Activated CD4-positive, alpha-beta T cell treated with anti-CD3 and anti-CD28 coated beads for 48 hours (primary cell): ENCODE results near the gene SH3RF3.

Experiments
- DNase-seq: peaks from one replicate; pipeline ENCODE4 v3.0.0-alpha.2; 2020

SH3RF3 gene

GRCh38 chr2:109406301-109406700 lies 277.3 kb downstream of the SH3RF3 start:
- DNase-seq, result no peak

GRCh38 chr2:109407276-109408042 lies 278.5 kb downstream of the SH3RF3 start:
- no peak for DNase-seq

- DNase-seq, result no peak
Measured at GRCh38 chr2:109408043-109408335, 279.0 kb downstream of the SH3RF3 start.

DNA sequence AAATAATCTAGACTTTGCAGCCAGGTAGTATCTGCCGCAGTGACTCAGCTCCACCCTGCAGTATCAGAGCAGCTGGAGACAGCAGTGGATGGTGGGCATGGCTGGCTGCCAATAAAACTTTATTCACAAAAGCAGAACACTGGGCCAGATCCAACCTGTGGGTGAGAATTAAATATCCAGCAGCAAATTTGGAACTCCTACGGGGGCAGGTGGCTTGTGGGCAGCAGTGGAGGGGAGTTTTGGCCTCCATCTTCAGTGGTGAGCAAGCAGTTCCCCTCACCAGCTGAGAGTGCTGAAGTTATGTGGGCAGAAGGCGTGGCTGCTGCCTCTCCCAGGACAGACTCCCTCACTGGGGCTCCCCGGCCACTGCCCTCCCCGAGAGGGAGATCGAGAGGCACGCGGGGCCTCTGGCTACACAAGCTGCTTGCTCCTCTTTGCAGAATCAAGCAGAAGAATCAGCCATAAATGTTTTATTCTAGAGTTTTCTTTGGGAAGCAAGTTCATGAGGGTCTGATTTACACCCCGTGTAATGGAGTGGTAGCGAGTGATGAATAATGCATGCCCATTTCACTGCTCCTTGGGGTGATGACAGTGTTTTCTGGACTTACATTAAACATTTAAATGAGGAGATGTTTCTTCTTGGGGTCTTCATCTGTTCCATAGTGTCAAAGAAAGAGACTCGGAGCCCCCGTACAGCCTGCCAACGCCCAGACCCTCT lies 280.5 kb downstream of the SH3RF3 start:
- no peak for DNase-seq

- DNase-seq, result no peak
Measured at GRCh38 chr2:109410039-109410815, 281.2 kb downstream of the SH3RF3 start.

DNA sequence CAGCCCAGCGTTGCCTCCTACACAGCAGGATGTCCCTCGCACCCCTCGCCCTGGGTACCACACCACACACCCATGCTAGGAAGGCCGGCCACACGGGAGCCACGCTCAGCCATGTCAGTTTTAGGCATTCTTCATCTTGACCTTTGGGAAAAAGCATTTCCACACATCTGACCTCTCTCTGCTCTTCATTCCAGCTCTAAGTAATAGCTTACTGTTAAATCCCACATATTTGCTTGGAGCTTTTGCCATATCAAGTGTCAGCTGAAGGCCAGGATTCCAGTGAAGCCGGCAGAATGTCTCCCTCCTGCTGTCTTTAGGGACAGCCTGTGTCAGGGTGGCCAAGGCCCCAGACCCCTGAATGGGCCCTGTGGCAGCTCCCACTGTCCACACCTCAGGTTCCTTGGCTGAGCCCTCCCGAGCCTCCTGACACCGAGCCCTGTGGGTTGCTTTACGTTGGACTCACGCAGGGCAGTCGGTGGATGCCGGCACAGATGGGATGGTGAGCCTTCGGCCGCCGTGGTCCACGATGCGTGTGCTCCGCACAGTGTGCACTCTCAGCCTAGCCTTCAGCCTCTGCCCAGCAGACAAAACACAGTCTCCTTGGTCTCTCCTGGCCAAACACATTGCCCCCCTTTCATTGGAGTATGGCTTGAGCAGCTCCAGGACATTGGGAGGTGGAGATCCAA lies 282.8 kb downstream of the SH3RF3 start:
- no peak for DNase-seq

DNA sequence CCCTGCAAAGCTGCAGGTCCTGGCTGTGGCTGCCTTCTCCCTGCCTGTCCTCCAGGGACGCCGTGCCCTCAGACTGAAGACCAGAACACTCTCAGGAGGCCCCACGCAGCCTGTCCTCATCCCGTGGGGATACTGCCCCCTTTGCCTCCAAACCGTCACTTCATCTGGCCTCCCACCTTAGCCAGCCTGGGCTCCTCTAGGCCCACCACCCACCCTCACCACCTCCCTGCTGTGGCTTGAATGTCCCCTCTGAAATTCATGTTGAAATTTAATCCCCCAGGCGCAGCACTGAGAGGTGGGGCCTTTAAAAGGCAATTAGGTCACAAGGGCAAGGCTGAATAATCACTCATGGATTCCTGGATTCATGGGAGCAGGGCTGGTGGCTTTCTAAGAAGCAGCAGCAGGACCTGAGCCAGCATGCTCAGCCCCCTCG lies 286.6 kb downstream of the SH3RF3 start:
- no peak for DNase-seq

GRCh38 chr2:109417701-109418335 lies 288.8 kb downstream of the SH3RF3 start:
- DNase-seq, result no peak

DNA sequence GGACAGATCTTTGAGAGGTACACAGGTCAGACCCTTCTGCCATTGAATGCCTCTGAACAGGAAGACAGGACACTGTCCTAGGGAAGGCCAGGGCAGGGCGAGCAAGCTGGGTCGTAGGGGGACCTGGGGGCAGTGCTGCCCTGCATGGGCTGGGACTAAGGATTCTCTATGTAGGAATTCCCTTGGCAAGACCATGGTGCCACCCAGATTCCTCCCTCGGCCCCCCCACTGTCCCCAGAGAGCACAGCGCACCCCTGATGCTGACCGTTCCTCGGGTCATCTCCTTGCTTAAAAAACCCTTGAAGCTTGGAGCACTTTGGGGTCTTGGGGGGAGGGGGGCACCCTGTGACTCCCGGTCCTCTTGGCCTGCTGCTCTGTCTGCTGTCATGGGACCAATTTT lies 289.7 kb downstream of the SH3RF3 start:
- no peak for DNase-seq

- DNase-seq, result no peak
Measured at GRCh38 chr2:109419171-109419756, 290.3 kb downstream of the SH3RF3 start.

- DNase-seq, result no peak
Measured at GRCh38 chr2:109419960-109420370, 291.0 kb downstream of the SH3RF3 start.

DNA sequence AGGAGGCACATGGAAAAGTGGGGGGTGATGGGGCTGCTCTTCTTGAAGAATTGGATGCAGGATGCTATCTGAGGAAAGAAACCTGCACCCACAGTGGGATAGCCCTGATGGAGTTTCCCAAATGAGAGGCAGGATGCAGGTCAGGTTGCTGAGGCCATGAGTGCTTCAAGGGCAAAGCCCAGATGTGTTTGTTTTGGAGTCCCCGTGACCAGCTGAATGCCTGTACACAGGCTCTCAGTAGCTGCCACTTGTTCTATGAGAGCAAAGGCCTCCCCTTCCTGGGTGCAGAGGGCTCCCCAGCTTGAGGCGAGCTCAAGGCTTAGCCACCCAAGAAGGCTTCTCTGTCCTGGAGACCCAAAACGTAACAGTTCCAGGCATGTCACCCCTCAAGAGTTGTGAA lies 292.1 kb downstream of the SH3RF3 start:
- DNase-seq, result no peak

DNA sequence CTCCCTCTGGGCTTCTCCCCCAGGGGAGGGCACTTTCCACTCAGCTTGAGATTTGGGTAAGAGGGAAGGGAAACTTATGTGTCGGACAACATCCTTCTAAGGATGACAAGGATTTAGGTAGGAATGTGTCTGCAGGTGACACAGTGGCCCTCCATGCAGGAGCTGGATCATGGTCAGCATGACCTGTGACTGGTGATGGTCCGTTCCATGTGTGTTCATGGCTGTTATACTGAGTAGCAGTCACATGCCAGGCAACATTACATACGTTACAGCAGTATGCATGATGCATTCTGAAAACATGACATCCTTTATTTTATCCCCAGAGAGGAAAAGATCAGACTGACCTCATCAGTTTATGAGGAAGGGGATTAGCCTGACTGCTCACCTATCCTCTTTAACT lies 292.6 kb downstream of the SH3RF3 start:
- DNase-seq, result no peak

DNA sequence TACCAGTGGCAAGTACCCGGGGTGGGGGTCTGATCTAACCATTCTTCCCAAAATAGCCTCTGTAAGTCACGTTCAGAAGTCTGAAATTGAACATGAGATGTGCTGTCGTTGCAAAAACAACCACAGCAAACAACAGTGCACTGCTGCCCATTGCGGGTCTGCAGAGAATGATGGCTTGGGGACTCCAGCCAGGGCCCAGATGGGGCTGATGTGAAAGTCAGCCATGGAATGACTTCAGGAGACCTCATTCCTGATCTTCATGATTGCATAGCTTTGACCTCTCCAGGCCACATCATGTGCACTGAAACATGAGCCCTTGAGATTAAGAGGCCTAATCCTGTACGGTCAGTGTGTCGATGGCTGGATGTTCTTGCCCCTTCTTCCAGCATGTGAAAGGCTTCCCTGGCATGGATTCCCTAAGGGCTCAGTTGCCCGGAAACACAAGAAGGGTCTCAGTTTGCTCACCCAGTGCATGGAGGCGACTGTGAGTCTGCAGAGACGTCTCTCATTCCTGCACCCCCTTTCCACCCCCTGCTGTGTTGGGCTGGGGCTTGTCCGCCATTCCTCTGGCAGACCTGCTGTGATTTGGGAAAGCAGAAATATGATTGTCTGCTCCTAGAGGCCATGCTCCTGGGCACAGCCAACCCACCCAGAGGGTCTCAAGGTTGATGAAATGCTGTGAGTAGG lies 293.2 kb downstream of the SH3RF3 start:
- DNase-seq, result no peak

GRCh38 chr2:109422758-109423500 lies 293.9 kb downstream of the SH3RF3 start:
- no peak for DNase-seq

DNA sequence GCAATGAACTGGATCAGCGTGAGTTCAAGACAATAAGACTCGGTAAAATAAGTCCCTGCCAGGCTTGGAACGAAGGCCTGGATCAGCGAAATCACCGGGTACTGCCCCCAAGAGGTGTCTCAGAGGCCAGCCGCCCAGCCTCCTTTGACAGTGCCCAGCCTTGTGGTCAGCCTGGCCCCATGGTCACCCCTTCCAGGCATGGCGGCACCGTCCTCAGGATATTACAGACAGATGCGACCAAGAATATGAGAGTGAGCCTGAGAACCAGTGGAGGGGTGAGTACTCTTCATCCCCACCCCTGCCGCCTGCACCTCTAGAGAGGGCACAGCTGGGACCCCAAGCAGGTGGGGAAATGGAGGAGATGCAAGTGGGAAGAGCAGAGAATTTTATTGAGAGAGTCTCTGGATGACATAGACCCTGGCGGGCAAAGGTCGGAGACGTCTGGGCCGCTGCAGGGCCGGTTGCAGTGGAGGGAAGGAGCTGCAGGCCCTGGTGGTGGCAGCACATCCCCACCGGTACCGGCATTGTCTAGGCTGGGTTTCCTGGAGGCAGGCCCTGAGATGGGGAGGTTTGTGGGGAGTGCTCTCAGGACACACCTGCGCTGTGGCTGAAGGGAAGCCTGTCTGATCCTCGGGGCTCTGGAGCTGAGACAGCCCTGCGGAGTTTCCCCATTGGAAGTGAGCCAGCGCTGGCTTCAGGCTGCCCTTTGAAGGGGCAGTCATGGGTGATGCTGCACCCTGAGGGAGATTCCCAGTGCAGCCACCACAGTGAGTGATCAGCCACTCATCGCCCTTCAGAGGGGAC lies 294.8 kb downstream of the SH3RF3 start:
- DNase-seq, result no peak

DNA sequence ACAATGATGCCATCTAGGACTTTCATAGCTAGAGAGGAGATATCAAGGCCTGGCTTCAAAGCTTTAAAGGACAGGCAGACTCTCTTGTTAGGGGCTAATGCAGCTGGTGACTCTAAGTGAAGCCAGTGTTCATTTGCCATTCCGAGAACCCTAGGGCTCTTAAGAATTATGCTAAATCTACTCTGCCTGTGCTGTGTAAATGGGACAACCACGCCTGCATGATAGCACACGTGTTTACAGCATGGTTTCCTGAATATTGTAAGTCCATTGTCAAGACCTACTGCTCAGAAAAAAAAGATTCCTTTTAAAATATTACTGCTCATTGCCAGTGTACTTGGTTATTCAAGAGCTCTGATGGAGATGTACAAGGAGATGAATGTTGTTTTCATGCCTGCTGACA lies 296.4 kb downstream of the SH3RF3 start:
- DNase-seq, result no peak

DNA sequence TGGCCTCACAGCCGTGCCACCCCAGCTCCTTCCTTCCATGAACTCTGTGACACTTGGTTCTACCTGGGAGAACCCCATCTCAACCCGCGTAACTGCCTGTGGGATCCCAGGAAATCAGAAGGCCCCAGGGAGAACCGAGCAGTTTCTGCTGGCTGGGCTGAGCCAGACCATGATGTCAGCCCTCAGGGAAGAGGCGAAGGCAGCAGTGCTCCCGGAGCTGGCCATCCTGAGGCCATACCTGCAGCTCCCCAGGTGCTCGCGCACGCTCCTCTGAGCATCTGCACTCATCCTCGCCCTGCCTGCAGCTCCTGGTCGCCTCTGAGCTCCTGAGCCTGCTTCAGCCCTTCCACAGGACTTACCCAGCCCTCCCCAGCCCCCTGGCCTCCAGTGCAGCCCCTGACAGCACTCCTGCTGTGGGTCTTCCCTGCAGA lies 298.7 kb downstream of the SH3RF3 start:
- no peak for DNase-seq

DNA sequence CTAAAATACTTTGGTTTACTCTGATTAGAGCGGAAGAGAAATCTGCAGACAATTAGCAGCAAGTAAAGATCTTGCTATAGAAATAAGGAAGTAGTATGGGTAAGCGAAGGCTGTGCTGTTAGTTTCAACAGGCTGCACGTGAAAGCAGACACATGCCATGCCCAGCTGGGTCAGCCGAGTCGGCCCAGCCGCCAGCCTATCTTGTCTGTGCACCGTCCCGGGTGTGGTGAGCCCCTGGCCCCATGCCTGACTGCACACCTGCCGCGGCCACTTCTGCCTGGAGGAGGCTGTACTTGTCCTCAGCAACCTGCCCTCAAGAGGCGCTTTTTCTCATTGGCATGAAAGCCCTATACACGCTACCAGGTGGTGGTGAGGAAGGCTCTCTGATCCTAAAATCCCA lies 299.3 kb downstream of the SH3RF3 start:
- DNase-seq, result no peak
